GM19468 (cell line): Measurements from ENCODE around the gene RANBP9.

ENCODE experiments used
- ATAC-seq: cut with Tn5 transposase; IDR thresholded peaks from one replicate; pipeline ENCODE4 v1.9.1; 2021; ENCODE audit warnings: mild to moderate bottlenecking, moderate library complexity, moderate number of reproducible peaks; ENCODE audit not compliant: unreplicated experiment; ENCODE audit errors: extremely low read depth

Gene RANBP9

GRCh38 chr6:13574149-13574570, 137.5 kb downstream of the RANBP9 start:
- ATAC-seq, result peak; percentile 78

GRCh38 chr6:13573669-13574110, 137.9 kb downstream of the RANBP9 start:
- ATAC-seq, result no peak

- no peak for ATAC-seq
Measured at GRCh38 chr6:13572951-13573654, 138.5 kb downstream of the RANBP9 start.

- no peak for ATAC-seq
Measured at GRCh38 chr6:13572240-13572639, 139.4 kb downstream of the RANBP9 start.
